MCF 10A (cell line): ENCODE results near the gene LMO7. TPM values are rescaled to one million over a fixed set of nuclear protein-coding genes. Genes with fewer than 3 reads are reported as not detected.
"Not testable (repeated sequence)": the region's sequence is repeated elsewhere in the genome, so short reads cannot be mapped to it uniquely, and the experiment has no call there.

ENCODE experiments used
- BruUV-seq: library from RNA; stranded (reverse); fragments of 400-500 nt; replicated peaks from 2 replicates; lab custom pipeline; 2021; lab: Mats Ljungman, UMichigan
- CTCF ChIA-PET: fragments of 300-600 bp; sonication (Branson Sonifier 250); formaldehyde crosslinking; extraction: SDS; loops from one replicate; lab custom pipeline; 2021; ENCODE audit warnings: antibody characterized with exemption, inconsistent platforms; lab: Yijun Ruan, JAX
- POLR2A ChIA-PET: fragments of 300-600, 350-650 bp; sonication (Branson Sonifier 250); formaldehyde crosslinking; extraction: SDS; loops from one replicate; lab custom pipeline; 2020; ENCODE audit warnings: antibody characterized with exemption, inconsistent platforms; lab: Yijun Ruan, JAX
- DNase-seq: peaks from one replicate; pipeline ENCODE4 v3.0.0-alpha.2; 2018; ENCODE audit not compliant: unreplicated experiment
- H3K27ac Mint-ChIP-seq: one replicate; pipeline ENCODE4 v1.8.0; 2022; ENCODE audit warnings: mild to moderate bottlenecking, low read depth, mixed read lengths; ENCODE audit not compliant: unreplicated experiment
- H3K27me3 Mint-ChIP-seq: one replicate; pipeline ENCODE4 v1.8.0; 2022; ENCODE audit warnings: mixed read lengths; ENCODE audit not compliant: insufficient read depth, unreplicated experiment
- H3K36me3 Mint-ChIP-seq: one replicate; pipeline ENCODE4 v1.8.0; 2022; ENCODE audit warnings: mild to moderate bottlenecking, moderate library complexity, mixed read lengths; ENCODE audit not compliant: insufficient read depth, unreplicated experiment
- H3K4me1 Mint-ChIP-seq: one replicate; pipeline ENCODE4 v1.8.0; 2022; ENCODE audit warnings: mixed read lengths; ENCODE audit not compliant: insufficient read depth, unreplicated experiment
- H3K4me3 Mint-ChIP-seq: one replicate; pipeline ENCODE4 v1.8.0; 2022; ENCODE audit warnings: mild to moderate bottlenecking, moderate library complexity, mixed read lengths; ENCODE audit not compliant: unreplicated experiment
- H3K9me3 Mint-ChIP-seq: one replicate; pipeline ENCODE4 v1.8.0; 2022; ENCODE audit warnings: mixed read lengths; ENCODE audit not compliant: unreplicated experiment
- CTCF ChIP-seq: fragments of 200-600 bp; IDR thresholded peaks from one replicate; pipeline ENCODE4 v1.8.0; 2022; ENCODE audit warnings: antibody characterized with exemption, mild to moderate bottlenecking; ENCODE audit not compliant: unreplicated experiment
- intact Hi-C: fragments of 100-400 bp; cut with micrococcal nuclease; formaldehyde crosslinking; loops from 2 replicates; pipeline ENCODE4 v1.14.1; 2022
- total RNA-seq: library from RNA; stranded (reverse); gene quantifications from 2 replicates; pipeline ENCODE4 v1.2.3, GENCODE V29; 2022

The LMO7 gene
- total RNA-seq, 1 experiment from 2014 or later, result 30.8 TPM

- ChIA-PET CTCF (interaction anchor here (0.6 to 4.6 kb wide), 7 partner anchors 20 to 104 kb away, joined by 3 to 31 read pairs (median 4); no protein-coding TSS in a partner anchor), POLR2A (interaction anchor here (0.7 to 4.2 kb wide), 4 partner anchors 9 to 1237 kb away, joined by 3 to 27 read pairs (median 4); partner anchors contain the start of gene FBXL3)
- H3K27ac Mint-ChIP-seq, result no peak overlapping the region
- intact Hi-C loops, result loop anchor here (5.0 kb wide), 1 partner anchor 92 kb away; no protein-coding TSS in a partner anchor
- TF ChIP-seq CTCF, result no peak
- H3K36me3 Mint-ChIP-seq, result no peaks in the 10 kb centered on the region
- BruUV-seq, result no TSS peak
- H3K4me3 Mint-ChIP-seq, result no peak overlapping the region
- DNase-seq, result no peak
- no peaks in the 10 kb centered on the region for H3K27me3 Mint-ChIP-seq
- H3K4me1 Mint-ChIP-seq, result no peaks in the 10 kb centered on the region
- no peaks in the 10 kb centered on the region for H3K9me3 Mint-ChIP-seq
Observed at GRCh38 chr13:75789451-75790197, 153.5 kb downstream of the LMO7 start.

- BruUV-seq, result no TSS peak
- POLR2A ChIA-PET, result interaction anchor here (0.6 to 4.2 kb wide), 4 partner anchors 28 to 1237 kb away, joined by 3 to 27 read pairs (median 4); partner anchors contain the start of gene FBXL3
Observed at GRCh38 chr13:75790198-75790970, 154.3 kb downstream of the LMO7 start.

GRCh38 chr13:75792526-75793187, 156.5 kb downstream of the LMO7 start:
- ChIA-PET POLR2A (interaction anchor here (0.6 to 1.2 kb wide), 5 partner anchors 30 to 707 kb away, joined by 3 to 6 read pairs (median 3); no protein-coding TSS in a partner anchor), CTCF (interaction anchor here (0.9 to 5.5 kb wide), 4 partner anchors 37 to 97 kb away, joined by 3 to 35 read pairs (median 5); no protein-coding TSS in a partner anchor)
- H3K27me3 Mint-ChIP-seq, result no peaks in the 10 kb centered on the region
- no peak overlapping the region for H3K4me3 Mint-ChIP-seq
- H3K9me3 Mint-ChIP-seq, result no peaks in the 10 kb centered on the region
- H3K27ac Mint-ChIP-seq, result no peak overlapping the region
- DNase-seq, result no peak
- intact Hi-C loops, result no loop called here
- H3K4me1 Mint-ChIP-seq, result no peaks in the 10 kb centered on the region
- BruUV-seq, result no TSS peak
- peaks cover 8% of the 10 kb centered on the region for H3K36me3 Mint-ChIP-seq
- TF ChIP-seq CTCF, result no peak

More at GRCh38 chr13:75790198-75790970, 154.3 kb downstream of the LMO7 start:
- H3K9me3 Mint-ChIP-seq, result no peaks in the 10 kb centered on the region
- H3K4me1 Mint-ChIP-seq, result no peaks in the 10 kb centered on the region
- no peak for DNase-seq
- no peak overlapping the region for H3K27ac Mint-ChIP-seq
- no peak for TF ChIP-seq CTCF
- H3K27me3 Mint-ChIP-seq, result no peaks in the 10 kb centered on the region
- CTCF ChIA-PET, result interaction anchor here (0.6 to 4.6 kb wide), 5 partner anchors 19 to 1221 kb away, joined by 3 to 31 read pairs (median 3); no protein-coding TSS in a partner anchor
- intact Hi-C loops, result no loop called here
- H3K36me3 Mint-ChIP-seq, result no peaks in the 10 kb centered on the region
- no peak overlapping the region for H3K4me3 Mint-ChIP-seq

GRCh38 chr13:75793188-75793567, 157.0 kb downstream of the LMO7 start:
- intact Hi-C loops, H3K4me1 Mint-ChIP-seq, BruUV-seq, DNase-seq, H3K27me3 Mint-ChIP-seq, H3K27ac Mint-ChIP-seq, H3K4me3 Mint-ChIP-seq, H3K9me3 Mint-ChIP-seq, H3K36me3 Mint-ChIP-seq: not testable (repeated sequence)
- POLR2A ChIA-PET, result interaction anchor here (0.6 kb wide), 1 partner anchor 707 kb away, joined by 3 read pairs; no protein-coding TSS in a partner anchor
- CTCF ChIA-PET, result interaction anchor here (0.6 to 5.5 kb wide), 6 partner anchors 20 to 119 kb away, joined by 3 to 35 read pairs (median 3); no protein-coding TSS in a partner anchor
